HEK293 (cell line): ENCODE measurements around the gene KCNE4.

ENCODE experiments used
- CTCF ChIA-PET: fragments of 350-600 bp; formaldehyde crosslinking; extraction: SDS; loops from one replicate; lab custom pipeline; 2021; ENCODE audit warnings: antibody characterized with exemption; lab: Yijun Ruan, JAX
- POLR2A ChIA-PET: fragments of 300-600 bp; formaldehyde crosslinking; extraction: SDS; loops from one replicate; lab custom pipeline; 2020; ENCODE audit warnings: antibody characterized with exemption, inconsistent platforms; lab: Yijun Ruan, JAX
- H3K27ac ChIP-seq: fragments of 200-500 bp; sonication (Bioruptor generic); 2 replicates; pipeline ENCODE4 v1.5.1; 2014; ENCODE audit warnings: low read depth, low read length, control low read depth, inconsistent platforms; ENCODE audit errors: extremely low read depth
- H3K36me3 ChIP-seq, 2 experiments: fragments of 200-500 bp in 1 of 2; sonication (Bioruptor generic) in 1 of 2; 1 replicate in 1 of 2; 2 replicates in 1 of 2; pipeline ENCODE4 v1.5.1; 2014 to 2017; ENCODE audit warnings: inconsistent platforms in 2 of 2, low read length in 2 of 2; ENCODE audit not compliant: control insufficient read depth in 2 of 2, insufficient read depth in 1 of 2
- H3K4me1 ChIP-seq: fragments of 200-500 bp; sonication (Bioruptor generic); 2 replicates; pipeline ENCODE4 v1.5.1; 2014; ENCODE audit warnings: mild to moderate bottlenecking, low read length, inconsistent platforms; ENCODE audit not compliant: control insufficient read depth, insufficient read depth
- H3K4me3 ChIP-seq: 2 replicates; pipeline ENCODE4 v1.5.1; 2011; ENCODE audit warnings: low read depth, mild to moderate bottlenecking, control low read depth, low read length, moderate library complexity
- H3K9me3 ChIP-seq: fragments of 200-500 bp; sonication (Bioruptor generic); 2 replicates; pipeline ENCODE4 v1.5.1; 2014; ENCODE audit warnings: low read depth, low read length, inconsistent platforms; ENCODE audit not compliant: control insufficient read depth, insufficient read depth
- GLIS1 ChIP-seq: fragments of 450-650 bp; formaldehyde crosslinking; IDR thresholded peaks from 2 replicates; pipeline ENCODE4 v1.5.1; 2016; ENCODE audit warnings: missing biosample characterization, missing genetic modification characterization
- PBX3 ChIP-seq: sonication (generic); formaldehyde crosslinking; IDR thresholded peaks from 2 replicates; pipeline ENCODE4 v1.8.1; 2022; ENCODE audit warnings: mild to moderate bottlenecking, moderate library complexity, missing genetic modification reagents
- SP7 ChIP-seq: fragments of 450-650 bp; formaldehyde crosslinking; IDR thresholded peaks from 2 replicates; pipeline ENCODE4 v1.5.1; 2016; ENCODE audit warnings: missing biosample characterization, missing genetic modification characterization
- WT1 ChIP-seq: fragments of 450-650 bp; formaldehyde crosslinking; IDR thresholded peaks from 2 replicates; pipeline ENCODE4 v1.5.1; 2016; ENCODE audit warnings: missing biosample characterization, missing genetic modification characterization
- ZNF202 ChIP-seq: fragments of 450-650 bp; formaldehyde crosslinking; IDR thresholded peaks from 2 replicates; pipeline ENCODE4 v1.5.1; 2016; ENCODE audit warnings: missing biosample characterization, missing genetic modification characterization, borderline replicate concordance
- ZNF280C ChIP-seq: fragments of 450-650 bp; formaldehyde crosslinking; IDR thresholded peaks from 2 replicates; pipeline ENCODE4 v1.5.1; 2016; ENCODE audit warnings: missing biosample characterization, missing genetic modification characterization
- ZNF354C ChIP-seq: fragments of 450-650 bp; formaldehyde crosslinking; IDR thresholded peaks from 2 replicates; pipeline ENCODE4 v1.5.1; 2016; ENCODE audit warnings: missing biosample characterization, missing genetic modification characterization, low read depth, borderline replicate concordance
- ZNF394 ChIP-seq: fragments of 450-650 bp; formaldehyde crosslinking; IDR thresholded peaks from 2 replicates; pipeline ENCODE4 v1.5.1; 2016; ENCODE audit warnings: missing biosample characterization, missing genetic modification characterization, mild to moderate bottlenecking, moderate library complexity, borderline replicate concordance
- ZNF416 ChIP-seq: fragments of 450-650 bp; formaldehyde crosslinking; IDR thresholded peaks from 2 replicates; pipeline ENCODE4 v1.5.1; 2016; ENCODE audit warnings: missing biosample characterization, missing genetic modification characterization
- ZNF518A ChIP-seq: fragments of 450-650 bp; formaldehyde crosslinking; conservative IDR thresholded peaks from 2 replicates; pipeline ENCODE4 v1.5.1; 2016; ENCODE audit warnings: low read depth, missing biosample characterization, missing genetic modification characterization
- ZNF580 ChIP-seq: fragments of 450-650 bp; formaldehyde crosslinking; IDR thresholded peaks from 2 replicates; pipeline ENCODE4 v1.5.1; 2016; ENCODE audit warnings: missing biosample characterization, missing genetic modification characterization
- ZNF585B ChIP-seq: fragments of 450-650 bp; formaldehyde crosslinking; IDR thresholded peaks from 2 replicates; pipeline ENCODE4 v1.5.1; 2016; ENCODE audit warnings: missing biosample characterization, missing genetic modification characterization
- ZNF623 ChIP-seq: fragments of 450-650 bp; formaldehyde crosslinking; IDR thresholded peaks from 2 replicates; pipeline ENCODE4 v1.5.1; 2016; ENCODE audit warnings: missing biosample characterization, missing genetic modification characterization
- ZNF629 ChIP-seq: fragments of 450-650 bp; formaldehyde crosslinking; IDR thresholded peaks from 2 replicates; pipeline ENCODE4 v1.5.1; 2017; ENCODE audit warnings: missing biosample characterization, missing genetic modification characterization
- ZNF692 ChIP-seq: fragments of 450-650 bp; formaldehyde crosslinking; IDR thresholded peaks from 2 replicates; pipeline ENCODE4 v1.5.1; 2016; ENCODE audit warnings: missing biosample characterization, missing genetic modification characterization
- ZNF830 ChIP-seq: fragments of 450-650 bp; IDR thresholded peaks from 2 replicates; pipeline ENCODE4 v1.5.0; 2018; ENCODE audit warnings: missing biosample characterization, missing genetic modification characterization, low read depth, mild to moderate bottlenecking, moderate library complexity

The KCNE4 gene

GRCh38 chr2:223083402-223084070 is 31.5 kb downstream of the KCNE4 start (continued):
- TF ChIP-seq ZNF692 (no peak), ZNF830 (tag by site-specific recombination) (no peak), PBX3 (no peak), ZNF416 (no peak), ZNF623 (tag by site-specific recombination) (no peak), ZNF580 (tag by site-specific recombination) (no peak), ZNF585B (tag by site-specific recombination) (no peak), ZNF394 (no peak), ZNF518A (no peak)

- H3K4me1 ChIP-seq = no peaks in the 10 kb centered on the region
- ChIA-PET POLR2A (no interaction called here), CTCF (interaction anchor here (1.0 kb wide), 1 partner anchor 24 kb away, joined by 4 read pairs; no protein-coding TSS in a partner anchor)
- H3K36me3 ChIP-seq = no peaks in the 10 kb centered on the region
- H3K27ac ChIP-seq = no peak overlapping the region
- TF ChIP-seq ZNF202 = no peak
- no peak for TF ChIP-seq ZNF629
- TF ChIP-seq WT1 = no peak
- TF ChIP-seq ZNF416 = no peak
- TF ChIP-seq ZNF280C = no peak
- TF ChIP-seq ZNF354C = no peak
- no peak for TF ChIP-seq GLIS1 (tag by site-specific recombination)
- no peak for TF ChIP-seq SP7 (tag by site-specific recombination)
- H3K9me3 ChIP-seq = no peaks in the 10 kb centered on the region
- H3K4me3 ChIP-seq = no peak overlapping the region
These were observed 32.9 kb downstream of the KCNE4 start for GRCh38 chr2:223084873-223085272.
